ENCODE results near the gene ZCCHC10. TPM values are rescaled to one million over a fixed set of nuclear protein-coding genes. Genes with fewer than 3 reads are reported as not detected.
"Not testable (repeated sequence)": the region's sequence is repeated elsewhere in the genome, so short reads cannot be mapped to it uniquely, and the experiment has no call there.

The ZCCHC10 gene
- polyA plus RNA-seq, 1 experiment = 21.1 TPM

DNA sequence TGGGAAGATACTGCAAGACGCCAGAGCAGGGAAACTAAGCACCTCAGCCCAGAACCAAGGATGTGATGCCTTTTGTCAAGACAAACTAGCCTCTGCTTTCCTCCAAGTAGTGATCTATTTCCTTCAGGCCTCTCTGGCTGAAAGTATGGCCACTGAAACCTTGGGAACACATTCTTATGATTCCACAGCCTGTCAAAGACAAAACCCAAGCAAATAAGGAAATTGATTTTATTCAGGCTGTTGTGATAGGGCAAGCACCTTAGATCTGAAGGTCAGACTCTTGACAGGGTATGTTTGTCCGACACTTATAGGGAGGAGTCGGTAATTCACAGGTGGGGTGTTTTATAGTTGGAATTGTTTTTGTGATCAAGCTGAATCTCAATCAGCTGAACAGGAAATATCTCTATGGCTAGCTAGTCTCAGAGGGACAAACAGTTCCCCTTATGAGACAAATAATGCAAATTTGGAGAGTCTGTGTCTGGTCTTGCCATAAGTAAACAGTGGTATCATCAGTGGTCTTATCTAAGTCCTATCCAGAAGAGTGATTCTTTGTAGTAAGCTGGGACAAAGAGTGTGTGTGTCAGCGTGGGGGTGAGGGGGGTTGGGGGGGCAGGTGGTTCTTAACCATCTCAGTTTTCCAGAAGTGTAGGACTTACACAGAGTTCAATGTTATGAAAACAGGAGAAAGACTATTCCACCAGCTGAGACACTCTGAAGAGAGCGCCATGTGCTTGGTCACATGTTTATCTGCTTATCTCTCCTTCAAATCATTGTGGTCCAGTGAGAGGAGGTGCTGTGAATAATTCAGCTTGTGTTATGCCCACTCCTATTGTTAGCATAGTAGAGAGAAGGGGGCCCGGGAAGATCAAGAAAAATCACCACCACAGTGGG is 6.7 kb upstream of the ZCCHC10 start:
- no peaks in the 10 kb centered on the region for H3K36me3 ChIP-seq (ENCODE audit: control insufficient read depth, insufficient read depth, low read length)
- no peak overlapping the region for H3K4me3 ChIP-seq (ENCODE audit: low read depth, low read length)
- DNase-seq (ENCODE audit: low read depth) = no peak
- TF ChIP-seq, protein P1, sequence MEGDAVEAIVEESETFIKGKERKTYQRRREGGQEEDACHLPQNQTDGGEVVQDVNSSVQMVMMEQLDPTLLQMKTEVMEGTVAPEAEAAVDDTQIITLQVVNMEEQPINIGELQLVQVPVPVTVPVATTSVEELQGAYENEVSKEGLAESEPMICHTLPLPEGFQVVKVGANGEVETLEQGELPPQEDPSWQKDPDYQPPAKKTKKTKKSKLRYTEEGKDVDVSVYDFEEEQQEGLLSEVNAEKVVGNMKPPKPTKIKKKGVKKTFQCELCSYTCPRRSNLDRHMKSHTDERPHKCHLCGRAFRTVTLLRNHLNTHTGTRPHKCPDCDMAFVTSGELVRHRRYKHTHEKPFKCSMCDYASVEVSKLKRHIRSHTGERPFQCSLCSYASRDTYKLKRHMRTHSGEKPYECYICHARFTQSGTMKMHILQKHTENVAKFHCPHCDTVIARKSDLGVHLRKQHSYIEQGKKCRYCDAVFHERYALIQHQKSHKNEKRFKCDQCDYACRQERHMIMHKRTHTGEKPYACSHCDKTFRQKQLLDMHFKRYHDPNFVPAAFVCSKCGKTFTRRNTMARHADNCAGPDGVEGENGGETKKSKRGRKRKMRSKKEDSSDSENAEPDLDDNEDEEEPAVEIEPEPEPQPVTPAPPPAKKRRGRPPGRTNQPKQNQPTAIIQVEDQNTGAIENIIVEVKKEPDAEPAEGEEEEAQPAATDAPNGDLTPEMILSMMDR (IDR thresholded peaks at IDR 0.05; ENCODE audit: insufficient read depth, low read depth, low read length) = no peak
- POLR2A ChIA-PET = no interaction called here
- CTCF ChIA-PET = interaction anchor here (0.7 kb wide), 2 partner anchors 15 to 160 kb away, joined by 3 to 4 read pairs; no protein-coding TSS in a partner anchor
- no peaks in the 10 kb centered on the region for H3K27me3 ChIP-seq (ENCODE audit: control insufficient read depth, insufficient read depth, low read length)

DNA sequence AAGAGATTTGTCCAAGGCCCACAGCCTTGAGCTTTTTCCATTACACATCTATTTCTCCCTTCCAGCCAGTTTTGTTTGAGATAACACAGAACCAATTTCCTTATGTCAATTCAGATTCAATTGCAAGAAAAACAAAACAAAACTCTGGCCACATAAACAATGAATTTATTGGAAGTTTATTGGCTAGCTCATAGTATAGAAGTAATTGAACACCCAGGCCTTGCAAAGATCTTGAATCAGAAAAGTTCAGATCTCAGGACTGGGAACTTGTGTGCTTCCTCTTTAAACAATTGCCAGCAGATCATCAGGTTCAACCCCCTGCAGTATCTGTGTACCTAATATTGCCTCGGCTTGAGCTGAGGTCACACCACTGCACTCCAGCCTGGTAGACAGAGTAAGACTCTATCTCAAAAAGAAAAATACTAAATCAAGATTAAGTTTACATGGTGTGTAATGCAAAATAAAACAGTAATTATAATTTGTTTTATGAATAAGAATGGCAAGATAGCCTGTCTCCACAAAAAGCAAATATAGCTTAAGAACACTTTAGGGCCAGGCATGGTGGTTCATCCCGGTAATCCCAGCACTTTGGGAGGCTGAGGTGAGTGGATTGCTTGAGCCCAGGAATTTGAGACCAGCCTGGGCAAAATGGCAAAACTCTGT is 4.1 kb upstream of the ZCCHC10 start:
- TF ChIP-seq, protein P1 (IDR thresholded peaks at IDR 0.05; ENCODE audit: insufficient read depth, low read depth, low read length) = no peak
- H3K4me3 ChIP-seq (ENCODE audit: low read depth, low read length) = no peak overlapping the region
- H3K36me3 ChIP-seq (ENCODE audit: control insufficient read depth, insufficient read depth, low read length) = no peaks in the 10 kb centered on the region
- DNase-seq (ENCODE audit: low read depth) = no peak
- no peaks in the 10 kb centered on the region for H3K27me3 ChIP-seq (ENCODE audit: control insufficient read depth, insufficient read depth, low read length)
- ChIA-PET CTCF (no interaction called here), POLR2A (no interaction called here)

DNA sequence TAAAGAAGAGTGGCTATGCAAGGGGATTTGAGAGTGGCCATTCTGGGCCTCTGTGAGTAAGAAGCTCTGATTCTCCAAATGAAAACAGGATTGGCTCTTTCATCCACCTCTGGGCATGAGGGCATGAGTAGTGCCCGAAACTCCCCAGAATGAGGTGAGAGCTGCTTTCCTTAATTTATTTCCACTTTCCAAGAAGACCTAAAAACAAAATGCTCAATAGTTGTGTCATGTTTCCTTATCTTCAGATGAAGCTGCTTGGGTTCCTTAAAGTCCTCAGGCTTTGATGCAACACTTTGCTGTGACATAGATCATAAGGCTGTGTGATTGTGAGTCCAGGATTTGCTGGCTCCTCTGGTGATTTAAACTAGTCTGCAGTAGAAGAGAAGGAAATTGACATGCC is 3.1 kb upstream of the ZCCHC10 start:
- Histone ChIP-seq H3K36me3 (ENCODE audit: control insufficient read depth, insufficient read depth, low read length) (no peaks in the 10 kb centered on the region), H3K27me3 (ENCODE audit: control insufficient read depth, insufficient read depth, low read length) (no peaks in the 10 kb centered on the region), H3K4me3 (ENCODE audit: low read depth, low read length) (no peak overlapping the region)
- CTCF ChIA-PET = no interaction called here
- DNase-seq (ENCODE audit: low read depth) = no peak
- POLR2A ChIA-PET = no interaction called here
- TF ChIP-seq, protein P1 (IDR thresholded peaks at IDR 0.05; ENCODE audit: insufficient read depth, low read depth, low read length) = no peak

DNA sequence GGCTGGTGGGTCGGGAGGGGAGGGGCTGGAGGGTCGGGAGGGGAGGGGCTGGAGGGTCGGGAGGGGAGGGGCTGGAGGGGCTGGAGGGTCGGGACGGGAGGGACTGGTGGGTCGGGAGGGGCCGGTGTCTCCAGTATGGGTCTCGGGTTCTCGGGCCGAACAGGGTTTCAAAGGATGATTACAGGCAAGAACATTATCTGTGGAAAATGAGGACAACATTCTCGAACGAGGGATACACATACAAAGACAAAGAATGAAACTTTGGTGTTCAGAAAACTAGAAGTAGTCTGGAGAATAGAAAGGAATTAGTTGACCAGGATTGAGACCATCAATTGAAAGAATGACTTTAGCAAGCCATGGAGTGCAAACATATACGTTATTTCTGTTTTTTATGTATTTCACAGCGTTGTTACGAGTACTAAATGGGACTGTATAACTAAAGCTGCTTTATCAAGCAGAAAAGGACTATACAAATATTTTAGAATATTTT is 360 bp upstream of the ZCCHC10 start:
- no peak for DNase-seq (ENCODE audit: low read depth)
- CTCF ChIA-PET = no interaction called here
- H3K27me3 ChIP-seq (ENCODE audit: control insufficient read depth, insufficient read depth, low read length) = no peaks in the 10 kb centered on the region
- H3K4me3 ChIP-seq (ENCODE audit: low read depth, low read length) = peak overlapping the region; percentile 97
- H3K36me3 ChIP-seq (ENCODE audit: control insufficient read depth, insufficient read depth, low read length) = no peaks in the 10 kb centered on the region; the same call in 1 of the 2 replicates
- POLR2A ChIA-PET = no interaction called here
- TF ChIP-seq, protein P1 (IDR thresholded peaks at IDR 0.05; ENCODE audit: insufficient read depth, low read depth, low read length) = no peak

DNA sequence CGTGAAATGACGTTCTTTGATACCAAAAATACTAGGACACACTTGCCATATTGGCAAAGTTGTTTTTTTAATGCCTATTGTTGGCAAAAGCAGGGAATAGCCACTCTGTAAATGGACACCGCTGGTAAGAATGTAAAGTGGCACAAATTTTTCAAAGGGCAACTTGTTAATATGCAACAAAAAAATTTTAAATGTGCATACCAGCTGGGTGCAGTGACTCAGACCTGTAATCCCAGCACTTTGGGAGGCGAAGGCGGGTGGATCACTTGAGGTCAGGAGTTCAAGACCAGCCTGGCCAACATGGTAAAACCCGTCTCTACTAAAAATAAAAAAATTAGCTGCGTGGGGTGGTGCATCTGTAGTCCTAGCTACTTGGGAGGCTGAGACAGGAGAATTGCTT is 6.9 kb downstream of the ZCCHC10 start:
- POLR2A ChIA-PET; DNase-seq (ENCODE audit: low read depth); H3K36me3 ChIP-seq (ENCODE audit: control insufficient read depth, insufficient read depth, low read length); CTCF ChIA-PET; H3K4me3 ChIP-seq (ENCODE audit: low read depth, low read length); H3K27me3 ChIP-seq (ENCODE audit: control insufficient read depth, insufficient read depth, low read length): not testable (repeated sequence)

Data from BJ (cell line).